ENCODE measurements around the gene LOC128125822.

The LOC128125822 gene

DNA sequence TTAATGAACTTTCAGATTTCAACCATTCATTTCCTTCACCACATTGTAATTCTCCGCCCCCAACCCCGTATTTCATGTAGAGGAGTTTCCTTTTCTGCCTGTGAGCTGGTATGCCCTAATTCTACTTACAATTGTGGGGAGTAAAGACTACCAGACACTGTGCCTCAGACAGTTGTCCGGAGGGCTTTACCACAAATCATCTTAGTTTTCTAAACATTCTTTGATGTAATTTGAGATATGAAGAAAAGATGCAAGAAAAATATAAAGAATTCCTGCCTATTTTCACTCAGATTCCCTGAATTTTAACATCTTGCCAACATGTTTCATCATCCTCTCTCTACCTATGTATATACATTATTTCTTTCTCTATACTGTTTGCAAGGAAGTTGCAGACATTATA lies 28.3 kb upstream of the LOC128125822 start:
- POLR2A ChIA-PET (ENCODE audit: unreplicated experiment) = no interaction called here
- no peak overlapping the region for H3K27ac ChIP-seq
- no peak for TF ChIP-seq EZH2 (IDR thresholded peaks at IDR 0.05; ENCODE audit: low read depth)
- TF ChIP-seq, protein P1, sequence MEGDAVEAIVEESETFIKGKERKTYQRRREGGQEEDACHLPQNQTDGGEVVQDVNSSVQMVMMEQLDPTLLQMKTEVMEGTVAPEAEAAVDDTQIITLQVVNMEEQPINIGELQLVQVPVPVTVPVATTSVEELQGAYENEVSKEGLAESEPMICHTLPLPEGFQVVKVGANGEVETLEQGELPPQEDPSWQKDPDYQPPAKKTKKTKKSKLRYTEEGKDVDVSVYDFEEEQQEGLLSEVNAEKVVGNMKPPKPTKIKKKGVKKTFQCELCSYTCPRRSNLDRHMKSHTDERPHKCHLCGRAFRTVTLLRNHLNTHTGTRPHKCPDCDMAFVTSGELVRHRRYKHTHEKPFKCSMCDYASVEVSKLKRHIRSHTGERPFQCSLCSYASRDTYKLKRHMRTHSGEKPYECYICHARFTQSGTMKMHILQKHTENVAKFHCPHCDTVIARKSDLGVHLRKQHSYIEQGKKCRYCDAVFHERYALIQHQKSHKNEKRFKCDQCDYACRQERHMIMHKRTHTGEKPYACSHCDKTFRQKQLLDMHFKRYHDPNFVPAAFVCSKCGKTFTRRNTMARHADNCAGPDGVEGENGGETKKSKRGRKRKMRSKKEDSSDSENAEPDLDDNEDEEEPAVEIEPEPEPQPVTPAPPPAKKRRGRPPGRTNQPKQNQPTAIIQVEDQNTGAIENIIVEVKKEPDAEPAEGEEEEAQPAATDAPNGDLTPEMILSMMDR (conservative IDR thresholded peaks at IDR 0.05) = no peak
- no peaks in the 10 kb centered on the region for H3F3A ChIP-seq (ENCODE audit: insufficient read depth, low read depth)
- intact Hi-C loops (cut with micrococcal nuclease; ENCODE audit: unreplicated experiment) = no loop called here
- H3K79me2 ChIP-seq (ENCODE audit: low read depth) = no peaks in the 10 kb centered on the region
- H3K4me2 ChIP-seq = no peak overlapping the region
- DNase-seq = no peak
- CTCF ChIA-PET = no interaction called here
- H4K20me1 ChIP-seq (ENCODE audit: insufficient read depth) = no peaks in the 10 kb centered on the region
- H3K36me3 ChIP-seq (ENCODE audit: low read depth) = no peaks in the 10 kb centered on the region
- no TSS peak for BruUV-seq (replicated peaks)
- peaks cover 5% of the 10 kb centered on the region; the same call in 1 of the 2 replicates for H3K9me3 ChIP-seq (ENCODE audit: insufficient read depth, low read depth)
- H3K4me1 ChIP-seq (replicated peaks; ENCODE audit: insufficient read depth) = peaks cover 3% of the 10 kb centered on the region; the same call in 1 of the 2 replicates
- H2AFZ ChIP-seq = no peak overlapping the region
- H3K9me2 ChIP-seq (ENCODE audit: insufficient read depth) = no peaks in the 10 kb centered on the region
- H3K27me3 ChIP-seq (ENCODE audit: insufficient read depth, low read depth) = no peaks in the 10 kb centered on the region
- no peak overlapping the region for H3K4me3 ChIP-seq

DNA sequence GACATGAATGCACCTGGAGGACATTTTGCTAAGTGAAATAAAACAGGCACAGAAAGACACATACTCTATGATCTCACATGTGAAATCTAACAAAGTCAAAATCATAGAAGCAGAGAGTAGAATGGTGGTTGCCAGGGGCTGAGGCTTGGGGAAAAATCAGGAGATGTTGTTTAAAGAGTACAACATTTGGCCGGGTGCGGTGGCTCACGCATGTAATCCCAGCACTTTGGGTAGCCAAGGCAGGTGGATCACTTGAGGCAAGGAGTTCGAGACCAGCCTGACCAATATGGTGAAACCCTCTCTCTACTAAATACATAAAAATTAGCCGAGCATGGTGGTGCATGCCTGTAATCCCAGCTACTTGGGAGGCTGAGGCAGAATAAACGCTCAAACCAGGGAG lies 26.0 kb upstream of the LOC128125822 start:
- Histone ChIP-seq H3K9me2 (ENCODE audit: insufficient read depth) (no peaks in the 10 kb centered on the region), H3K27me3 (ENCODE audit: insufficient read depth, low read depth) (no peaks in the 10 kb centered on the region), H3K4me3 (no peak overlapping the region), H3K4me2 (no peak overlapping the region), H4K20me1 (ENCODE audit: insufficient read depth) (no peaks in the 10 kb centered on the region), H3F3A (ENCODE audit: insufficient read depth, low read depth) (no peaks in the 10 kb centered on the region), H2AFZ (no peak overlapping the region), H3K27ac (no peak overlapping the region), H3K9me3 (ENCODE audit: insufficient read depth, low read depth) (no peaks in the 10 kb centered on the region), H3K36me3 (ENCODE audit: low read depth) (no peaks in the 10 kb centered on the region), H3K4me1 (replicated peaks; ENCODE audit: insufficient read depth) (no peaks in the 10 kb centered on the region), H3K79me2 (ENCODE audit: low read depth) (no peaks in the 10 kb centered on the region)
- DNase-seq = no peak
- ChIA-PET POLR2A (ENCODE audit: unreplicated experiment) (no interaction called here), CTCF (no interaction called here)
- BruUV-seq (replicated peaks) = no TSS peak
- TF ChIP-seq EZH2 (IDR thresholded peaks at IDR 0.05; ENCODE audit: low read depth) = no peak
- TF ChIP-seq, protein P1 (conservative IDR thresholded peaks at IDR 0.05) = no peak
- intact Hi-C loops (cut with micrococcal nuclease; ENCODE audit: unreplicated experiment) = no loop called here

DNA sequence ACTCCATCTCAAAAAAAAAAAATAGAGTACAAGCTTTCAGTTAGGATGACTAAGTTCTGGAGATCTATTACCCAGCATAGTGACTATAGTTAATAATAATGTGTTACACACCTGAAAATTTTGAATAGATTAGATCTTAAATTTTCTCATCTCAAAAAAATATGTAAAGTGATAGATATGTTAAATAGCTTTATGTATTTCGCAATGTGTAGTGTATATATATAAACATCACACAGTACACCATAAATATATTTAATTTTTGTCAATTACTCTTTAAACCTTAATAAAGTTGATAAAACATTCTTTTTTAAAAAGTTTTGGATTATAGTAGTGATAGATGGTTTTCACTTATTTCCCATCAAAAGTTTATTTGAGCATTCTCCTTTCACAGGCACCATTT lies 25.6 kb upstream of the LOC128125822 start:
- no peaks in the 10 kb centered on the region for H3K9me2 ChIP-seq (ENCODE audit: insufficient read depth)
- intact Hi-C loops (cut with micrococcal nuclease; ENCODE audit: unreplicated experiment) = no loop called here
- H3K27ac ChIP-seq = no peak overlapping the region
- no peaks in the 10 kb centered on the region for H3K9me3 ChIP-seq (ENCODE audit: insufficient read depth, low read depth)
- H2AFZ ChIP-seq = no peak overlapping the region
- no peak for DNase-seq
- ChIA-PET CTCF (no interaction called here), POLR2A (ENCODE audit: unreplicated experiment) (no interaction called here)
- H3K79me2 ChIP-seq (ENCODE audit: low read depth) = no peaks in the 10 kb centered on the region
- H3K36me3 ChIP-seq (ENCODE audit: low read depth) = no peaks in the 10 kb centered on the region
- no peaks in the 10 kb centered on the region for H3F3A ChIP-seq (ENCODE audit: insufficient read depth, low read depth)
- H3K27me3 ChIP-seq (ENCODE audit: insufficient read depth, low read depth) = no peaks in the 10 kb centered on the region
- no peak overlapping the region for H3K4me2 ChIP-seq
- no peak overlapping the region for H3K4me3 ChIP-seq
- no peaks in the 10 kb centered on the region for H3K4me1 ChIP-seq (replicated peaks; ENCODE audit: insufficient read depth)
- TF ChIP-seq, protein P1 (conservative IDR thresholded peaks at IDR 0.05) = no peak
- TF ChIP-seq EZH2 (IDR thresholded peaks at IDR 0.05; ENCODE audit: low read depth) = no peak
- H4K20me1 ChIP-seq (ENCODE audit: insufficient read depth) = no peaks in the 10 kb centered on the region
- BruUV-seq (replicated peaks) = no TSS peak
